GM12891 (cell line): ENCODE data around the gene GRIK3.

Experiments used
- POLR2A ChIP-seq: IDR thresholded peaks from 2 replicates; pipeline ENCODE4 v1.6.1; 2011; ENCODE audit warnings: low read depth, low read length, control low read depth
- POLR2AphosphoS5 ChIP-seq: IDR thresholded peaks from 2 replicates; pipeline ENCODE4 v1.6.1; 2011; ENCODE audit warnings: low read depth, low read length, control low read depth

DNA sequence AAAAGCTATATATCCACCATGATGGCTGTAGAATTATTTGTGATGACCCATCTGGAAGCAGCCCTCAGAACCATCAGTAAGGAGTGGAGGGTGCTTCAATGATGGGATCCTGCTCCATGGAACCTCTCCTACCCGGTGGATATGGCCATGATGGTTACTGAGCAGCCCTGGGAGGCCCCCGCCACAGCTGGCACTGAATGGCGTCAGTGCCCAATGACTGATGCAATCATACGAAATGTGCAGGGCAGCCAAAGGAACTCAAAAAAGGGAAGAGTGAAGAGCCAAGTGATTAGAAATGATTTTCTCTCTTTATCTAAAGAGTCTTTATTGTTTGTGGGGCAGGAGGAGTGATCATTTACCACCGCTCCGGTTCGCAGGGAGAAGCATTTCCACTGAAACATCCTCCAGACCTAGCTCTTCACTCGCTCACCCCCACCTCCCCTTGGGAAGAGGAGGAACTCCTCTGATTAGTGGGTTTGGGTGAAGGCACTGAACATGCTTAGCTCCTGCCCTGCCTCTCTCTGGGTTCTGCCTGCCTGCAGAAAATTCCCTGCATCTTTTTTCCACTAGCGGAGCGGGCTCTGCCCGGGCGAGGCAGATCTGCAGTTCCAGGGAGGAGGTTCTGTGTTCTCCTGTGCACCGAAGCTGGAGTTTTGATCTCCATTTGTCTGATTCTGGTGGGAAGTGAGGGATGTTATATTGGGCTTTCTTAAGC lies 260.3 kb downstream of the GRIK3 start:
- TF ChIP-seq POLR2A, result no peak
- no peak for TF ChIP-seq POLR2AphosphoS5
